ENCODE results near the gene P2RX3. TPM values are rescaled to one million over a fixed set of nuclear protein-coding genes. Genes with fewer than 3 reads are reported as not detected.

P2RX3 gene
- total and polyA plus RNA-seq, 10 of the 15 experiments (the other 5 are each of a cell fraction or from before 2014, with no cell fraction given) = 0.05 to 0.12 TPM; not detected in 8

DNA sequence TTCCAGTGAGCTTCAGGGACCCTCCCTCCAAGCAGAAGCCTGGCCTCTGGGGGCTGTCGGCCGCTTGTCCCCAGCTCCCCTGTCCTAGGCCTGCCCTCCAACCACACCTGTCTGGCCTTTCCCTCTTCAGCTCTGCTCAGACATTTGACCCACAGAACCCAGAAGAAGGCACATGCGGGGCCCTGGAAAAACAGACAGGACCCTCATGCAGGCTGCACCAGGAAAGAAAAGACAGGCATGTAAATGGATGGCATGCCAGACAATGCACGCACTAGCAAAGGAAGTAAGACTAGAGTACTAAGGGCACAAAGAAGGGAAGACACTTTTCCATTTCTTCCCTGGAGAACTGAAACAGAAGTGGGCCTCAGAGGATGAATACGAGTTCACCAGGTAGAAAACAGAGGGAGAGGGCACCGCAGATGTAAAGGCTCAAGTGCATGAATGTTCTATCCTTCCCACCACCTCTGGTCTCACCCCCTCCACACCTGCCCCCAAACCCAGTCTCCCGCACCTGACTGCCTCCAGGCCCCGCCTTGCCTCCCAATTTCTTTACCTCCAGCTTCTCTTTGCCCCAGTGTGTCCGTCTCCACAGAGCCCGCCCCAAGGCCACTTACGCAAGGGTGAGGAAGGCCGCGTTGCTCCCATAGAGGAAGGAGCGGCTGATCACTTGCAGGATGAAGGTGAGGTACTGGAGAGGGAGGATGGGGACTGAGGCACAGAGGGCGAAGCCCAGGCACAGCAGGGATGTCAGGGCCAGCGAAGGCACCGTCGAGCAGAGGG, 71.4 kb downstream of the P2RX3 start:
- DNase-seq (ENCODE audit: low read depth, low spot score) = no peak
- CTCF ChIA-PET = interaction anchor here (0.7 to 1.2 kb wide), 2 partner anchors 69 to 70 kb away, joined by 3 to 4 read pairs; no protein-coding TSS in a partner anchor
- peaks cover 38 to 62% of the 10 kb centered on the region in 2 experiments for H3K36me3 ChIP-seq (ENCODE audit: control insufficient read depth in 2 of 2, insufficient read depth in 2 of 2, low read length in 1 of 2)
- H2AFZ ChIP-seq (ENCODE audit: control insufficient read depth, low read depth, low read length) = no peak overlapping the region
- FAIRE-seq = no peak
- peaks cover 22% of the 10 kb centered on the region for H3K4me1 ChIP-seq (ENCODE audit: control insufficient read depth, insufficient read depth, low read length)
- in situ Hi-C loops (cut with MboI) = no loop called here
- H3K4me3 ChIP-seq = no peak overlapping the region
- H3K27ac ChIP-seq (ENCODE audit: control insufficient read depth, insufficient read depth) = no peak overlapping the region
- no peaks in the 10 kb centered on the region for H4K20me1 ChIP-seq (ENCODE audit: control insufficient read depth, insufficient read depth)
- RAD21 ChIA-PET (ENCODE audit: unreplicated experiment) = no interaction called here
- no peaks in the 10 kb centered on the region for H3K27me3 ChIP-seq (replicated peaks in 1 of 2; ENCODE audit: control insufficient read depth in 2 of 2, insufficient read depth in 2 of 2, low read length in 1 of 2)
- H3K9me3 ChIP-seq (replicated peaks; ENCODE audit: control insufficient read depth, insufficient read depth, low read length) = no peaks in the 10 kb centered on the region
- WGBS (ENCODE audit: insufficient coverage, insufficient replicate concordance, low lambda C conversion rate, missing lambda C conversion rate) = 98% methylated on average over 18 of the region's 18 CpGs
- no TSS peak for BruUV-seq (replicated peaks)
- intact Hi-C loops (cut with micrococcal nuclease; ENCODE audit: unreplicated experiment) = no loop called here
- H3K9ac ChIP-seq (ENCODE audit: control insufficient read depth, insufficient read depth, low read length) = no peak overlapping the region
- peaks cover 7% of the 10 kb centered on the region for H3K79me2 ChIP-seq (ENCODE audit: control insufficient read depth, insufficient read depth, low read length)
- ATAC-seq = no peak
- H3K4me2 ChIP-seq (ENCODE audit: control insufficient read depth, insufficient read depth) = peak overlapping the region; percentile 25; the same call in 1 of the 2 replicates
- TF ChIP-seq POLR2A (IDR thresholded peaks at IDR 0.05; ENCODE audit: low read depth, low read length) = peak; percentile 23; the same call in 1 of the 2 replicates
- TF ChIP-seq SP1 (IDR thresholded peaks at IDR 0.05; ENCODE audit: low read depth, low read length) = no peak
- SMC1A ChIA-PET (ENCODE audit: uncharacterized antibody, unreplicated experiment) = interaction anchor here (0.6 to 1.8 kb wide), 4 partner anchors 8 to 74 kb away, joined by 3 to 5 read pairs (median 4); no protein-coding TSS in a partner anchor
- POLR2A ChIA-PET = no interaction called here

DNA sequence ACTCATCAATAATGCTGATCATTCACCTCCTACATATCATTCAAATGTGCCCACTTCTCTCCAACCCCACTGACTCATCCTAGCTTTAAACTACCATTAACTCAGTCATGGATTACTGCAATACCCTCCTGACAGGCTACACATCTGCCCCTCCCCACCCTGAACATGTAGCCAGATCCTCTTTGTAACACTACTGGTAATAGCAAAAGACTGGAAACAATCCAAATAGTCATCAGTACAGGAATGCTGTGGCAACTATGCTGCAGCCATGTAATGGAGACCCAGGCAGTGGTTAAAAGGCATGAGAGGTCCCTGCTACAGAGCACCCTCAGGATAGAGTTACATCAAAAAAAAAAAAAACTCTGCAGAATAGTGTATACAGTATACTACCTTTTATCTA, 72.1 kb downstream of the P2RX3 start:
- no peak for DNase-seq (ENCODE audit: low read depth, low spot score)
- H3K36me3 ChIP-seq (ENCODE audit: control insufficient read depth in 2 of 2, insufficient read depth in 2 of 2, low read length in 1 of 2) = peaks cover 45 to 66% of the 10 kb centered on the region in 2 experiments
- H3K27me3 ChIP-seq (replicated peaks in 1 of 2; ENCODE audit: control insufficient read depth in 2 of 2, insufficient read depth in 2 of 2, low read length in 1 of 2) = no peaks in the 10 kb centered on the region
- POLR2A ChIA-PET = no interaction called here
- ATAC-seq = no peak
- no peak overlapping the region for H3K4me3 ChIP-seq
- BruUV-seq (replicated peaks) = no TSS peak
- no peak overlapping the region for H3K9ac ChIP-seq (ENCODE audit: control insufficient read depth, insufficient read depth, low read length)
- in situ Hi-C loops (cut with MboI) = no loop called here
- no peaks in the 10 kb centered on the region; the same call in 1 of the 2 replicates for H4K20me1 ChIP-seq (ENCODE audit: control insufficient read depth, insufficient read depth)
- no peak overlapping the region for H3K27ac ChIP-seq (ENCODE audit: control insufficient read depth, insufficient read depth)
- CTCF ChIA-PET = no interaction called here
- intact Hi-C loops (cut with micrococcal nuclease; ENCODE audit: unreplicated experiment) = no loop called here
- no peak overlapping the region for H3K4me2 ChIP-seq (ENCODE audit: control insufficient read depth, insufficient read depth)
- H2AFZ ChIP-seq (ENCODE audit: control insufficient read depth, low read depth, low read length) = no peak overlapping the region
- no peak for FAIRE-seq
- SMC1A ChIA-PET (ENCODE audit: uncharacterized antibody, unreplicated experiment) = no interaction called here
- H3K79me2 ChIP-seq (ENCODE audit: control insufficient read depth, insufficient read depth, low read length) = peaks cover 12% of the 10 kb centered on the region
- RAD21 ChIA-PET (ENCODE audit: unreplicated experiment) = no interaction called here
- H3K4me1 ChIP-seq (ENCODE audit: control insufficient read depth, insufficient read depth, low read length) = peaks cover 22% of the 10 kb centered on the region
- no peaks in the 10 kb centered on the region for H3K9me3 ChIP-seq (replicated peaks; ENCODE audit: control insufficient read depth, insufficient read depth, low read length)
- TF ChIP-seq POU2F2 (IDR thresholded peaks at IDR 0.05; ENCODE audit: borderline replicate concordance, low read depth, low read length) (no peak), STAT3 (IDR thresholded peaks at IDR 0.05; ENCODE audit: low read depth, low read length) (no peak), KAT2A (conservative IDR thresholded peaks at IDR 0.05; ENCODE audit: control insufficient read depth, low read depth, low read length) (no peak), JUNB (IDR thresholded peaks at IDR 0.05) (no peak), CREM (IDR thresholded peaks at IDR 0.05; ENCODE audit: low read depth) (no peak), ZNF24 (IDR thresholded peaks at IDR 0.05) (no peak), WRNIP1 (IDR thresholded peaks at IDR 0.05; ENCODE audit: borderline replicate concordance, low read depth, low read length) (no peak)
- TF ChIP-seq, protein P1, sequence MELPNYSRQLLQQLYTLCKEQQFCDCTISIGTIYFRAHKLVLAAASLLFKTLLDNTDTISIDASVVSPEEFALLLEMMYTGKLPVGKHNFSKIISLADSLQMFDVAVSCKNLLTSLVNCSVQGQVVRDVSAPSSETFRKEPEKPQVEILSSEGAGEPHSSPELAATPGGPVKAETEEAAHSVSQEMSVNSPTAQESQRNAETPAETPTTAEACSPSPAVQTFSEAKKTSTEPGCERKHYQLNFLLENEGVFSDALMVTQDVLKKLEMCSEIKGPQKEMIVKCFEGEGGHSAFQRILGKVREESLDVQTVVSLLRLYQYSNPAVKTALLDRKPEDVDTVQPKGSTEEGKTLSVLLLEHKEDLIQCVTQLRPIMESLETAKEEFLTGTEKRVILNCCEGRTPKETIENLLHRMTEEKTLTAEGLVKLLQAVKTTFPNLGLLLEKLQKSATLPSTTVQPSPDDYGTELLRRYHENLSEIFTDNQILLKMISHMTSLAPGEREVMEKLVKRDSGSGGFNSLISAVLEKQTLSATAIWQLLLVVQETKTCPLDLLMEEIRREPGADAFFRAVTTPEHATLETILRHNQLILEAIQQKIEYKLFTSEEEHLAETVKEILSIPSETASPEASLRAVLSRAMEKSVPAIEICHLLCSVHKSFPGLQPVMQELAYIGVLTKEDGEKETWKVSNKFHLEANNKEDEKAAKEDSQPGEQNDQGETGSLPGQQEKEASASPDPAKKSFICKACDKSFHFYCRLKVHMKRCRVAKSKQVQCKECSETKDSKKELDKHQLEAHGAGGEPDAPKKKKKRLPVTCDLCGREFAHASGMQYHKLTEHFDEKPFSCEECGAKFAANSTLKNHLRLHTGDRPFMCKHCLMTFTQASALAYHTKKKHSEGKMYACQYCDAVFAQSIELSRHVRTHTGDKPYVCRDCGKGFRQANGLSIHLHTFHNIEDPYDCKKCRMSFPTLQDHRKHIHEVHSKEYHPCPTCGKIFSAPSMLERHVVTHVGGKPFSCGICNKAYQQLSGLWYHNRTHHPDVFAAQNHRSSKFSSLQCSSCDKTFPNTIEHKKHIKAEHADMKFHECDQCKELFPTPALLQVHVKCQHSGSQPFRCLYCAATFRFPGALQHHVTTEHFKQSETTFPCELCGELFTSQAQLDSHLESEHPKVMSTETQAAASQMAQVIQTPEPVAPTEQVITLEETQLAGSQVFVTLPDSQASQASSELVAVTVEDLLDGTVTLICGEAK (IDR thresholded peaks at IDR 0.05; ENCODE audit: borderline replicate concordance) = no peak
- TF ChIP-seq, protein P2, sequence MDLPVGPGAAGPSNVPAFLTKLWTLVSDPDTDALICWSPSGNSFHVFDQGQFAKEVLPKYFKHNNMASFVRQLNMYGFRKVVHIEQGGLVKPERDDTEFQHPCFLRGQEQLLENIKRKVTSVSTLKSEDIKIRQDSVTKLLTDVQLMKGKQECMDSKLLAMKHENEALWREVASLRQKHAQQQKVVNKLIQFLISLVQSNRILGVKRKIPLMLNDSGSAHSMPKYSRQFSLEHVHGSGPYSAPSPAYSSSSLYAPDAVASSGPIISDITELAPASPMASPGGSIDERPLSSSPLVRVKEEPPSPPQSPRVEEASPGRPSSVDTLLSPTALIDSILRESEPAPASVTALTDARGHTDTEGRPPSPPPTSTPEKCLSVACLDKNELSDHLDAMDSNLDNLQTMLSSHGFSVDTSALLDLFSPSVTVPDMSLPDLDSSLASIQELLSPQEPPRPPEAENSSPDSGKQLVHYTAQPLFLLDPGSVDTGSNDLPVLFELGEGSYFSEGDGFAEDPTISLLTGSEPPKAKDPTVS (IDR thresholded peaks at IDR 0.05; ENCODE audit: low read depth, low read length) = no peak
